ENCODE measurements around the gene CYP2C9.

Gene CYP2C9

DNA sequence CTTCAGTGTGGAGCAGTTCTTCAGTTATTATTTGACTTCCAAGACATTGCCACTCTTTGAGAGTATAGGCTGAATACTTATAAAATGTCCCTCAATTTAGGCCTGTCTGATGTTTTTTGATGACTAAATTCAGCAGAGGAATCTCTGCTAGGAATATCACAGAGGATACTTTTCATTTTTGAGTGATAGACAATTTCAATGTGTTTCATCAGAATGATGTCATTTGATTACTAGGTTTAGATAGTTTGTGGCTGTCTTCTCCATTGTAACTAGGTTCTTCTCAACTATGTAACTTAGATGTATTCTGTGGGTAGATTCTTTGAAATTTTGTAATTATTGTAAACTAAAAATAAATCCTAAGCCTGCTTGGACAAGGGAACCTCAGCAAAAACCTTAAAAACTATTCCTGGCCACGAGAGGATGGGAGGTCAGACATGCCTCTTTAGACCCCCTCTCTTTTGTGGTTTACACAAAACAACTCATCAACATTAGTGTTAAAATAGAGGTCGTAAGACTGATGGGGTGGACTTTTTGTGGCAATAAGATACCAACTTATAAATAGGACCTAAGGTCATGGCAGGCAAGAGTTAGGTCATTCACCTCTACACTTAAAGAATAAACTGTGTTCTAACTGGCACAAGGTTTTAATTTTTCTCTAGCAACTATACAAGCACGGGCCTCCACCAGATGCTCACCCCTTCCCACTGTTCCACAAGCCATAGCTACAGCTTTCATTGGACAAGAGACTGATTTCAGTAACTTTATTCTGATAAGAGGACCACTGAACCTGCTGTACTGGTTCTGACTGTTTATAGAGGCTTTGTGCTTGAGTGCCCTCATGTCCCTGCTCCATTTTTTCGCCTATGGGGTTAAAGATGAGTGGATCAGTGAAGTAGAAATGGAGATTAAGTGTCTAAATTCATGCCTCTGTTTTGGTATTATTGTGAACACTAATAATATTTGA, 97.2 kb downstream of the CYP2C9 start:
- no peak overlapping the region for H3K27ac ChIP-seq
- DNase-seq, result no peak
- no peak for TF ChIP-seq CTCF (IDR thresholded peaks at IDR 0.05; ENCODE audit: low read depth, low read length, missing control alignments)
- no peaks in the 10 kb centered on the region for H3K27me3 ChIP-seq (replicated peaks)
- no peaks in the 10 kb centered on the region for H3K36me3 ChIP-seq (replicated peaks)
- in situ Hi-C loops (cut with HindIII; ENCODE audit: low pct_ligation_motif_present, low sequenced_read_pairs), result no loop called here
- no peak overlapping the region for H3K4me3 ChIP-seq (ENCODE audit: low read depth, low read length)

DNA sequence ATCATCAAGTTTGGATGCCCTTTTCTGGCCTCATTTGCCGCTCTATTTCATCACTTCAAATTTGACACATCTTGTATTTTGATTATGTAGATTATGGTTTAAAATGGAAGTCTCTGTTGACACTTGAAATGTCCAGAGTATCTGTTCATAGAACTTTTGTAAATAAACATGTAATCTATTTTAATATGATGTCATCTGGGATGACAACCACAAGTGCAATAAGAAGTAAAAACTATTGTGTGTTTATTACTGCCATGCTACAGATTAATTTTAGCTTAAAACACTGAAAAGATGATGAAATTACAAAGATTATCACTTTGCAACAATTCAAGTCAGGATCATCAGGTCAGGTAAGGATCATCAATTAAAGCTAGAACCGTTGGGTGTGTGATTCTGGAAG, 100.8 kb downstream of the CYP2C9 start:
- DNase-seq, result no peak
- no peaks in the 10 kb centered on the region for H3K36me3 ChIP-seq (replicated peaks)
- in situ Hi-C loops (cut with HindIII; ENCODE audit: low pct_ligation_motif_present, low sequenced_read_pairs), result no loop called here
- H3K27me3 ChIP-seq (replicated peaks), result no peaks in the 10 kb centered on the region
- H3K4me3 ChIP-seq (ENCODE audit: low read depth, low read length), result no peak overlapping the region
- no peak overlapping the region for H3K27ac ChIP-seq
- TF ChIP-seq CTCF (IDR thresholded peaks at IDR 0.05; ENCODE audit: low read depth, low read length, missing control alignments), result no peak

Measured in brain microvascular endothelial cell (primary cell).